C4-2B (cell line): ENCODE data around the gene SOX18.
"Not testable (repeated sequence)": the region's sequence is repeated elsewhere in the genome, so short reads cannot be mapped to it uniquely, and the experiment has no call there.

Experiments used
- H3K27ac ChIP-seq: fragments of 450-650 bp; 2 replicates; pipeline ENCODE4 v1.5.1; 2017
- CTCF ChIP-seq: fragments of 450-650 bp; conservative IDR thresholded peaks from 2 replicates; pipeline ENCODE4 v1.5.1; 2017; ENCODE audit warnings: mild to moderate bottlenecking
- ZFX ChIP-seq: fragments of 450-650 bp; IDR thresholded peaks from 2 replicates; pipeline ENCODE4 v1.6.1; 2017

Gene SOX18

GRCh38 chr20:64024141-64024990 lies 25.1 kb downstream of the SOX18 start:
- H3K27ac ChIP-seq: no peak overlapping the region
- TF ChIP-seq CTCF (no peak), ZFX (no peak)

- TF ChIP-seq ZFX (no peak), CTCF (no peak)
Observed at GRCh38 chr20:64023361-64024140, 25.9 kb downstream of the SOX18 start.

DNA sequence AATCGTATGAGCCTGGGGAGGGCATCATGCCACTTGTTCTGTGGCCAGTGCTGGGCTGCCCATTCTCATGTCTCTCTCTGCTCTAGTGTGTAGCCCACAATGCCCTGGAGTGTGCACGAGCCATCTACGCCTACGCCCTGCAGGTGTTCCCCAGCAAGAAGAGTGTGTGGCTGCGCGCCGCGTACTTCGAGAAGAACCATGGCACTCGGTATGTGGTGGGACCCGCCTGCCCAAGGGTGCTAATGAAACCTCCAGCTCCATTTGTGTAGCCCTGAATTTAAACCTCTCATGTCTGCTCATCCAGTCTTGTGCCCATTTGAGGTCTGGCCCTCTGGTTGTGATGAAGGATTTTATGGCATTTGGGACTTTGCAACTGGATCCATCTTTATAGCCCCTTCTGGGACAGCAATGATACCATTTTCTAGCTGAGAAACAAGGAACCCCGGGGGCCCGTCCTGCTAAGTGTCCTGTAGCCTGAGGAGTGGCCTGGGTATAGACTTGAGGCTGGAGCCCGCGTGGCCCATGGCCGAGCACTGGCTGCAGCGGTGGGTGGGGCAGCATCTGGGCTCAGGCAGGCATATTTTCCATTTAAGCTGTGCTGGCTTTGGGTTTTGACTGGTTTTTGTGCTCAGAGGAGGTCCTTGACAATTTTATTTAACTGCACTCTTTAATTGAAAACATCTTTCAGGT lies 26.6 kb downstream of the SOX18 start:
- no peak overlapping the region for H3K27ac ChIP-seq
- no peak for TF ChIP-seq ZFX
- no peak for TF ChIP-seq CTCF

More at GRCh38 chr20:64023361-64024140, 25.9 kb downstream of the SOX18 start:
- no peak overlapping the region for H3K27ac ChIP-seq

DNA sequence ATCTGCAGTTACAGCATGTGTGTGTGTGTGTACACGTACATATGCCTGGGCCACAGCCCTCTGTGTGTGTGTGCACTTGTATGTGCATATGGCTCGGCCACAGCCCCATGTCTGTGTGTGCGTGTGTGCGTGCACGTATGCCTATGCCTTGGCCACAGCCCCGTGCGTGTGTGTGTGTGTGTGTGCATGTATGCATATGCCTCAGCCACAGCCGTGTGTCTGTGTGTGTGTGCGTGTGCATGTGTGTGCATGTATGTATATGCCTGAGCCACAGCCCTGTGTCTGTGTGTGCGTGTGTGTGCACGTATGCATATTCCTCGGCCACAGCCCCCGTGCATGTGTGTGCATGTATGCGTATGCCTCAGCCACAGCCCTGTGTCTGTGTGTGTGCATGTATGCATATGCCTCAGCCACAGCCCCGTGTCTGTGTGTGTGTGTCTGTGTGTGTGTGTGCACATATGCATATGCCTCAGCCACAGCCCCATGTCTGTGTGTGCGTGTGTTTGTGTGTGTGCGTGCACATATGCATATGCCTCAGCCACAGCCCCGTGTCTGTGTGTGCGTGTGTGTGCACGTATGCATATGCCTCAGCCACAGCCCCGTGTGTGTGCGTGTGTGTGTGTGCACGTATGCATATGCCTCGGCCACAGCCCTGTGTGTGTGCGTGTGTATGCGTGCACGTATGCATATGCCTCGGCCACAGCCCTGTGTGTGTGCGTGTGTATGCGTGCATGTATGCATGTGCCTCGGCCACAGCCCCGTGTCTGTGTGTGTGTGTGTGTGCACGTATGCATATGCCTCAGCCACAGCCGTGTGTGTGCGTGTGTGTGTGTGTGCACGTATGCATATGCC lies 28.1 kb downstream of the SOX18 start:
- H3K27ac ChIP-seq: no peak overlapping the region
- TF ChIP-seq CTCF: no peak
- TF ChIP-seq ZFX: no peak

DNA sequence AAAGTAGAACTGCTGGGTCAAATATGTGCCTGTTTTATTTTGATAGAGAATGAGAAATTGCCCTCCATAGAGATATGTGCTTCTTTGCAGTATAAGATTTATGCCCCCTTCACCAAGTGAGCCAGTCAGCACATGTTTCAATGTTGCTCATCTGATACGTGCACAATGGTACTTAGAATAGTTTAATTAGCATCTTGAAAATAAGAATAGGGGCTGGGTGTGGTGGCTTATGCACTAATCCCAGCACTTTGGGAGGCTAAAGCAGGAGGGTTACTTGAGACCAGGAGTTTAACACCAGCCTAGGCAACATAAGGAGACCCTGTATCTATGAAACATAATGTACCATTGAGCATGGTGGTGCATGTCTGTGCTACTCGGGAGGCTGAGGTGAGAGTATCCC lies 33.8 kb downstream of the SOX18 start:
- H3K27ac ChIP-seq: no peak overlapping the region
- no peak for TF ChIP-seq ZFX
- TF ChIP-seq CTCF: no peak

DNA sequence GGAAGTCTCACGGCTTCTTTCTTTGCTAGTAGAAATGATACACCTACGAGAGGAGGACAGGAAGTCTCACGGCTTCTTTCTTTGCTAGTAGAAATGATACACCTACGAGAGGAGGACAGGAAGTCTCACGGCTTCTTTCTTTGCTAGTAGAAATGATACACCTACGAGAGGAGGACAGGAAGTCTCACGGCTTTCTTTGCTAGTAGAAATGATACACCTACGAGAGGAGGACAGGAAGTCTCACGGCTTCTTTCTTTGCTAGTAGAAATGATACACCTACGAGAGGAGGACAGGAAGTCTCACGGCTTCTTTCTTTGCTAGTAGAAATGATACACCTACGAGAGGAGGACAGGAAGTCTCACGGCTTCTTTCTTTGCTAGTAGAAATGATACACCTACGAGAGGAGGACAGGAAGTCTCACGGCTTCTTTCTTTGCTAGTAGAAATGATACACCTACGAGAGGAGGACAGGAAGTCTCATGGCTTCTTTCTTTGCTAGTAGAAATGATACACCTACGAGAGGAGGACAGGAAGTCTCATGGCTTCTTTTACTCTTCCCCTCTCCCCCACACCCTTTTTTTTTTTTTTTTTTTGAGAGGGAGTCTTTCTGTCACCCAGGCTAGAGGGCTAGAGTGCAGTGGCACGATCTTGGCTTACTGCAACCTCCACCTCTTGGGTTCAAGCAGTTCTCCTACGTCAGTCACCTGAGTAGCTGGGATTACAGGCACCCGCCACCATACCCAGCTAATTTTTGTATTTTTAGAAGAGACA lies 36.9 kb downstream of the SOX18 start:
- not testable (repeated sequence) for H3K27ac ChIP-seq
